ENCODE measurements around the gene ATF7IP2. TPM values are rescaled to one million over a fixed set of nuclear protein-coding genes. Genes with fewer than 3 reads are reported as not detected.
"Not testable (repeated sequence)": the region's sequence is repeated elsewhere in the genome, so short reads cannot be mapped to it uniquely, and the experiment has no call there.

ATF7IP2 gene
- 100 to 1,000 TPM in 4 of 6 donors, 10 to 100 TPM in 2; 67.9 to 172 (median 110) TPM for polyA plus RNA-seq (ENCODE audit: low read depth in 6 of 6)

- ATAC-seq (ENCODE audit: low read depth in 2 of 2) (peak; percentile 98 to 99), DNase-seq (peak; percentile 88)
- Mint-ChIP-seq H3K4me3 (peak within 1 kb of the TSS; percentile 96 to 99 (median 99)), H3K27ac (peak within 1 kb of the TSS; percentile 95 to 99 (median 98)), H3K9me3 (peaks cover 0 to 5% (median 0%) of the 10 kb centered on the region in 7 donors), H3K27me3 (no peaks in the 10 kb centered on the region), H3K4me1 (peaks cover 35 to 48% (median 47%) of the 10 kb centered on the region in 3 donors), H3K36me3 (peaks cover 0 to 18% of the 10 kb centered on the region in 2 donors)
Observed at GRCh38 chr16:10385725-10386516, at the start of gene ATF7IP2. Gene ATF7IP2 (plus strand): TSS chr16:10386061. CDS start chr16:10430621, 44,560 bp downstream.

GRCh38 chr16:10338426-10338825 is 47.4 kb upstream of the ATF7IP2 start:
- Mint-ChIP-seq H3K27me3 (no peaks in the 10 kb centered on the region), H3K36me3 (peaks cover 9 to 34% of the 10 kb centered on the region in 2 donors), H3K4me3 (peak overlapping the region in 1 of 8 donors; percentile 47), H3K27ac (peak overlapping the region in 2 of 6 donors; percentile 69 to 85), H3K9me3 (peaks cover 12 to 56% (median 42%) of the 10 kb centered on the region in 7 donors), H3K4me1 (peaks cover 21 to 32% (median 22%) of the 10 kb centered on the region in 3 donors)
- ATAC-seq (ENCODE audit: low read depth in 2 of 2) (no peak), DNase-seq (no peak)

- H3K27ac Mint-ChIP-seq, result peak overlapping the region; percentile 9 to 95 (median 86)
- H3K36me3 Mint-ChIP-seq, result peaks cover 9 to 35% of the 10 kb centered on the region in 2 donors
- DNase-seq, result peak; percentile 55
- peak; percentile 92 to 93 for ATAC-seq (ENCODE audit: low read depth in 2 of 2)
- peaks cover 14 to 63% (median 52%) of the 10 kb centered on the region in 7 donors for H3K9me3 Mint-ChIP-seq
- H3K4me3 Mint-ChIP-seq, result peak overlapping the region in 7 of 8 donors; percentile 8 to 78 (median 33)
- no peaks in the 10 kb centered on the region for H3K27me3 Mint-ChIP-seq
- peaks cover 10 to 27% (median 14%) of the 10 kb centered on the region in 3 donors for H3K4me1 Mint-ChIP-seq
Observed at GRCh38 chr16:10339777-10340732, 45.8 kb upstream of the ATF7IP2 start.

GRCh38 chr16:10343124-10343760 is 42.6 kb upstream of the ATF7IP2 start:
- DNase-seq (no peak), ATAC-seq (ENCODE audit: low read depth in 2 of 2) (no peak)
- H3K4me3 Mint-ChIP-seq, result peak overlapping the region in 2 of 8 donors; percentile 30 to 59
- H3K27ac Mint-ChIP-seq, result no peak overlapping the region
- peaks cover 15 to 21% (median 19%) of the 10 kb centered on the region in 3 donors for H3K4me1 Mint-ChIP-seq
- H3K36me3 Mint-ChIP-seq, result peaks cover 9 to 42% of the 10 kb centered on the region in 2 donors
- H3K9me3 Mint-ChIP-seq, result peaks cover 17 to 73% (median 63%) of the 10 kb centered on the region in 7 donors
- no peaks in the 10 kb centered on the region for H3K27me3 Mint-ChIP-seq

GRCh38 chr16:10344699-10345098 is 41.2 kb upstream of the ATF7IP2 start:
- DNase-seq; ATAC-seq (ENCODE audit: low read depth in 2 of 2); H3K27me3 Mint-ChIP-seq; H3K27ac Mint-ChIP-seq; H3K4me3 Mint-ChIP-seq: not testable (repeated sequence)
- Mint-ChIP-seq H3K9me3 (peaks cover 15 to 62% (median 52%) of the 10 kb centered on the region in 7 donors), H3K36me3 (peaks cover 9 to 36% of the 10 kb centered on the region in 2 donors), H3K4me1 (peaks cover 8 to 16% (median 13%) of the 10 kb centered on the region in 3 donors)

GRCh38 chr16:10345629-10346028 is 40.2 kb upstream of the ATF7IP2 start:
- Mint-ChIP-seq H3K36me3 (peaks cover 5 to 26% of the 10 kb centered on the region in 2 donors), H3K9me3 (peaks cover 14 to 52% (median 42%) of the 10 kb centered on the region in 7 donors), H3K4me3 (peak overlapping the region in 1 of 8 donors; percentile 15), H3K27ac (no peak overlapping the region), H3K4me1 (peaks cover 4 to 9% (median 6%) of the 10 kb centered on the region in 3 donors), H3K27me3 (no peaks in the 10 kb centered on the region)
- no peak for DNase-seq
- ATAC-seq (ENCODE audit: low read depth in 2 of 2), result no peak

- Mint-ChIP-seq H3K27ac (no peak overlapping the region), H3K36me3 (peaks cover 0 to 7% of the 10 kb centered on the region in 2 donors)
Observed at GRCh38 chr16:10349851-10350250, 36.0 kb upstream of the ATF7IP2 start.

GRCh38 chr16:10352262-10352661 is 33.6 kb upstream of the ATF7IP2 start:
- peaks cover 0 to 5% (median 2%) of the 10 kb centered on the region in 7 donors for H3K9me3 Mint-ChIP-seq
- H3K4me1 Mint-ChIP-seq, result no peaks in the 10 kb centered on the region
- DNase-seq, result no peak
- no peak for ATAC-seq (ENCODE audit: low read depth in 2 of 2)
- H3K27me3 Mint-ChIP-seq, result no peaks in the 10 kb centered on the region
- H3K27ac Mint-ChIP-seq, result no peak overlapping the region
- H3K36me3 Mint-ChIP-seq, result no peaks in the 10 kb centered on the region
- no peak overlapping the region for H3K4me3 Mint-ChIP-seq

More at GRCh38 chr16:10349851-10350250, 36.0 kb upstream of the ATF7IP2 start:
- Mint-ChIP-seq H3K4me3 (no peak overlapping the region), H3K4me1 (peaks cover 0 to 6% (median 5%) of the 10 kb centered on the region in 3 donors), H3K27me3 (no peaks in the 10 kb centered on the region), H3K9me3 (peaks cover 4 to 21% (median 15%) of the 10 kb centered on the region in 7 donors)
- ATAC-seq (ENCODE audit: low read depth in 2 of 2) (no peak), DNase-seq (no peak)

- H3K4me1 Mint-ChIP-seq, result no peaks in the 10 kb centered on the region
- DNase-seq (no peak), ATAC-seq (ENCODE audit: low read depth in 2 of 2) (no peak)
- H3K27ac Mint-ChIP-seq, result peak overlapping the region in 1 of 6 donors; percentile 33
- no peaks in the 10 kb centered on the region for H3K36me3 Mint-ChIP-seq
- peaks cover 0 to 5% (median 0%) of the 10 kb centered on the region in 7 donors for H3K9me3 Mint-ChIP-seq
- H3K4me3 Mint-ChIP-seq, result no peak overlapping the region
- no peaks in the 10 kb centered on the region for H3K27me3 Mint-ChIP-seq
Observed at GRCh38 chr16:10355589-10355988, 30.3 kb upstream of the ATF7IP2 start.

GRCh38 chr16:10356870-10357842 is 28.7 kb upstream of the ATF7IP2 start:
- Mint-ChIP-seq H3K27me3 (no peaks in the 10 kb centered on the region), H3K9me3 (peaks cover 0 to 8% (median 3%) of the 10 kb centered on the region in 7 donors), H3K36me3 (peaks cover 0 to 3% of the 10 kb centered on the region in 2 donors), H3K4me3 (no peak overlapping the region), H3K4me1 (peaks cover 4 to 9% (median 5%) of the 10 kb centered on the region in 3 donors), H3K27ac (peak overlapping the region in 2 of 6 donors; percentile 39 to 67)
- ATAC-seq (ENCODE audit: low read depth in 2 of 2) (no peak), DNase-seq (no peak)

- not testable (repeated sequence) for H3K27me3 Mint-ChIP-seq; H3K9me3 Mint-ChIP-seq; H3K36me3 Mint-ChIP-seq; ATAC-seq (ENCODE audit: low read depth in 2 of 2); DNase-seq
- Mint-ChIP-seq H3K4me3 (peak overlapping the region in 7 of 8 donors; percentile 61 to 87 (median 76)), H3K27ac (peak overlapping the region; percentile 57 to 94 (median 86)), H3K4me1 (peaks cover 7 to 20% (median 13%) of the 10 kb centered on the region in 3 donors)
Observed at GRCh38 chr16:10361747-10362076, 24.1 kb upstream of the ATF7IP2 start.

All from naive B cell (primary cell).